ENCODE data around the gene CALR3.
A peak's percentile ranks its signal among the peaks of the same experiment; 100 is the strongest.
"Not testable (repeated sequence)": the region's sequence is repeated elsewhere in the genome, so short reads cannot be mapped to it uniquely, and the experiment has no call there.

Gene CALR3

GRCh38 chr19:16486476-16486875 lies 9.5 kb downstream of the CALR3 start:
- H3K27me3 ChIP-seq (ENCODE audit: control insufficient read depth, insufficient read depth, low read length, poor library complexity, severe bottlenecking); H3K9me3 ChIP-seq (ENCODE audit: control insufficient read depth, low read length); H3K27ac ChIP-seq (ENCODE audit: insufficient read depth, low read depth, low read length, poor library complexity, severe bottlenecking); H3K4me3 ChIP-seq (ENCODE audit: insufficient read depth, low read depth, low read length); H3K4me1 ChIP-seq (ENCODE audit: control insufficient read depth, insufficient read depth, low read length); H3K36me3 ChIP-seq (ENCODE audit: control insufficient read depth, insufficient read depth, low read length): not testable (repeated sequence)
- WGBS, 2 experiments = 88 to 93% methylated on average over 3 to 4 of the region's 4 CpGs

GRCh38 chr19:16482745-16483144 lies 13.2 kb downstream of the CALR3 start:
- Histone ChIP-seq H3K36me3 (ENCODE audit: control insufficient read depth, insufficient read depth, low read length) (no peaks in the 10 kb centered on the region), H3K27me3 (ENCODE audit: control insufficient read depth, insufficient read depth, low read length, poor library complexity, severe bottlenecking) (no peaks in the 10 kb centered on the region), H3K27ac (ENCODE audit: insufficient read depth, low read depth, low read length, poor library complexity, severe bottlenecking) (no peak overlapping the region), H3K4me1 (ENCODE audit: control insufficient read depth, insufficient read depth, low read length) (no peaks in the 10 kb centered on the region), H3K9me3 (ENCODE audit: control insufficient read depth, low read length) (no peaks in the 10 kb centered on the region), H3K4me3 (ENCODE audit: insufficient read depth, low read depth, low read length) (no peak overlapping the region)
- 90 to 92% methylated on average over 7 of the region's 7 CpGs for WGBS, 2 experiments

- H3K4me1 ChIP-seq (ENCODE audit: control insufficient read depth, insufficient read depth, low read length) = no peaks in the 10 kb centered on the region
- H3K4me3 ChIP-seq (ENCODE audit: insufficient read depth, low read depth, low read length) = no peak overlapping the region
- H3K27ac ChIP-seq (ENCODE audit: insufficient read depth, low read depth, low read length, poor library complexity, severe bottlenecking) = no peak overlapping the region
- no peaks in the 10 kb centered on the region for H3K36me3 ChIP-seq (ENCODE audit: control insufficient read depth, insufficient read depth, low read length)
- H3K27me3 ChIP-seq (ENCODE audit: control insufficient read depth, insufficient read depth, low read length, poor library complexity, severe bottlenecking) = no peaks in the 10 kb centered on the region
- no peaks in the 10 kb centered on the region for H3K9me3 ChIP-seq (ENCODE audit: control insufficient read depth, low read length)
- WGBS, 2 experiments = 84 to 87% methylated on average over 1 of the region's 1 CpG
Measured at GRCh38 chr19:16477311-16477710, 18.7 kb downstream of the CALR3 start.

- Histone ChIP-seq H3K9me3 (ENCODE audit: control insufficient read depth, low read length) (no peaks in the 10 kb centered on the region), H3K36me3 (ENCODE audit: control insufficient read depth, insufficient read depth, low read length) (no peaks in the 10 kb centered on the region), H3K4me3 (ENCODE audit: insufficient read depth, low read depth, low read length) (no peak overlapping the region), H3K4me1 (ENCODE audit: control insufficient read depth, insufficient read depth, low read length) (no peaks in the 10 kb centered on the region), H3K27ac (ENCODE audit: insufficient read depth, low read depth, low read length, poor library complexity, severe bottlenecking) (no peak overlapping the region), H3K27me3 (ENCODE audit: control insufficient read depth, insufficient read depth, low read length, poor library complexity, severe bottlenecking) (no peaks in the 10 kb centered on the region)
- 77 to 78% methylated on average over 3 of the region's 3 CpGs for WGBS, 2 experiments
Measured at GRCh38 chr19:16476401-16476800, 19.6 kb downstream of the CALR3 start.

- WGBS, 2 experiments = 93 to 96% methylated on average over 13 of the region's 13 CpGs
- Histone ChIP-seq H3K9me3 (ENCODE audit: control insufficient read depth, low read length) (no peaks in the 10 kb centered on the region), H3K36me3 (ENCODE audit: control insufficient read depth, insufficient read depth, low read length) (no peaks in the 10 kb centered on the region), H3K27ac (ENCODE audit: insufficient read depth, low read depth, low read length, poor library complexity, severe bottlenecking) (no peak overlapping the region), H3K4me1 (ENCODE audit: control insufficient read depth, insufficient read depth, low read length) (peaks cover 15% of the 10 kb centered on the region), H3K4me3 (ENCODE audit: insufficient read depth, low read depth, low read length) (no peak overlapping the region), H3K27me3 (ENCODE audit: control insufficient read depth, insufficient read depth, low read length, poor library complexity, severe bottlenecking) (no peaks in the 10 kb centered on the region)
Measured at GRCh38 chr19:16473875-16474392, 22.0 kb downstream of the CALR3 start.

GRCh38 chr19:16472992-16473391 lies 23.0 kb downstream of the CALR3 start:
- no peaks in the 10 kb centered on the region for H3K36me3 ChIP-seq (ENCODE audit: control insufficient read depth, insufficient read depth, low read length)
- no peak overlapping the region for H3K4me3 ChIP-seq (ENCODE audit: insufficient read depth, low read depth, low read length)
- no peak overlapping the region for H3K27ac ChIP-seq (ENCODE audit: insufficient read depth, low read depth, low read length, poor library complexity, severe bottlenecking)
- no peaks in the 10 kb centered on the region for H3K27me3 ChIP-seq (ENCODE audit: control insufficient read depth, insufficient read depth, low read length, poor library complexity, severe bottlenecking)
- 94 to 97% methylated on average over 2 of the region's 2 CpGs for WGBS, 2 experiments
- H3K4me1 ChIP-seq (ENCODE audit: control insufficient read depth, insufficient read depth, low read length) = peaks cover 15% of the 10 kb centered on the region
- no peaks in the 10 kb centered on the region for H3K9me3 ChIP-seq (ENCODE audit: control insufficient read depth, low read length)

- peak overlapping the region; percentile 94 for H3K4me3 ChIP-seq (ENCODE audit: insufficient read depth, low read depth, low read length)
Measured at GRCh38 chr19:16472559-16472899, 23.4 kb downstream of the CALR3 start.

GRCh38 chr19:16470911-16471811 lies 24.8 kb downstream of the CALR3 start:
- H3K4me1 ChIP-seq (ENCODE audit: control insufficient read depth, insufficient read depth, low read length) = peaks cover 15% of the 10 kb centered on the region
- H3K9me3 ChIP-seq (ENCODE audit: control insufficient read depth, low read length) = no peaks in the 10 kb centered on the region
- H3K4me3 ChIP-seq (ENCODE audit: insufficient read depth, low read depth, low read length) = peak overlapping the region; percentile 94
- WGBS, 2 experiments = 1% methylated on average over 67 of the region's 67 CpGs
- H3K36me3 ChIP-seq (ENCODE audit: control insufficient read depth, insufficient read depth, low read length) = no peaks in the 10 kb centered on the region
- no peak overlapping the region for H3K27ac ChIP-seq (ENCODE audit: insufficient read depth, low read depth, low read length, poor library complexity, severe bottlenecking)
- no peaks in the 10 kb centered on the region for H3K27me3 ChIP-seq (ENCODE audit: control insufficient read depth, insufficient read depth, low read length, poor library complexity, severe bottlenecking)

More at GRCh38 chr19:16472559-16472899, 23.4 kb downstream of the CALR3 start:
- not testable (repeated sequence) for H3K27me3 ChIP-seq (ENCODE audit: control insufficient read depth, insufficient read depth, low read length, poor library complexity, severe bottlenecking); H3K9me3 ChIP-seq (ENCODE audit: control insufficient read depth, low read length); H3K27ac ChIP-seq (ENCODE audit: insufficient read depth, low read depth, low read length, poor library complexity, severe bottlenecking); H3K36me3 ChIP-seq (ENCODE audit: control insufficient read depth, insufficient read depth, low read length)
- peaks cover 15% of the 10 kb centered on the region for H3K4me1 ChIP-seq (ENCODE audit: control insufficient read depth, insufficient read depth, low read length)
- WGBS, 2 experiments = 70 to 79% methylated on average over 2 of the region's 2 CpGs

- Histone ChIP-seq H3K27me3 (ENCODE audit: control insufficient read depth, insufficient read depth, low read length, poor library complexity, severe bottlenecking) (no peaks in the 10 kb centered on the region), H3K9me3 (ENCODE audit: control insufficient read depth, low read length) (no peaks in the 10 kb centered on the region), H3K36me3 (ENCODE audit: control insufficient read depth, insufficient read depth, low read length) (no peaks in the 10 kb centered on the region), H3K4me3 (ENCODE audit: insufficient read depth, low read depth, low read length) (peak overlapping the region; percentile 94), H3K27ac (ENCODE audit: insufficient read depth, low read depth, low read length, poor library complexity, severe bottlenecking) (no peak overlapping the region), H3K4me1 (ENCODE audit: control insufficient read depth, insufficient read depth, low read length) (peaks cover 15% of the 10 kb centered on the region)
- WGBS, 2 experiments = 59 to 65% methylated on average over 7 of the region's 7 CpGs
Measured at GRCh38 chr19:16470541-16470910, 25.4 kb downstream of the CALR3 start.

- no peaks in the 10 kb centered on the region for H3K9me3 ChIP-seq (ENCODE audit: control insufficient read depth, low read length)
- H3K36me3 ChIP-seq (ENCODE audit: control insufficient read depth, insufficient read depth, low read length) = no peaks in the 10 kb centered on the region
- no peak overlapping the region for H3K27ac ChIP-seq (ENCODE audit: insufficient read depth, low read depth, low read length, poor library complexity, severe bottlenecking)
- no peaks in the 10 kb centered on the region for H3K27me3 ChIP-seq (ENCODE audit: control insufficient read depth, insufficient read depth, low read length, poor library complexity, severe bottlenecking)
- peaks cover 15% of the 10 kb centered on the region for H3K4me1 ChIP-seq (ENCODE audit: control insufficient read depth, insufficient read depth, low read length)
- H3K4me3 ChIP-seq (ENCODE audit: insufficient read depth, low read depth, low read length) = no peak overlapping the region
- WGBS, 2 experiments = 91 to 92% methylated on average over 6 of the region's 6 CpGs
Measured at GRCh38 chr19:16467581-16467980, 28.4 kb downstream of the CALR3 start.
